Epithelial cell of proximal tubule (primary cell): Measurements from ENCODE around the gene CACNA1E. TPM values are rescaled to one million over a fixed set of nuclear protein-coding genes. Genes with fewer than 3 reads are reported as not detected.

ENCODE experiments used
- DNase-seq: peaks from one replicate; pipeline ENCODE4 v3.0.0-alpha.2; 2011; ENCODE audit warnings: low read depth
- H3K4me3 ChIP-seq: 2 replicates; pipeline ENCODE4 v1.5.1; 2011; ENCODE audit warnings: low read depth, mild to moderate bottlenecking, low read length
- total RNA-seq: library from RNA; depleted of rRNA; stranded (reverse); fragments of >200 nt; gene quantifications from 2 replicates; pipeline ENCODE4 v1.2.3, GENCODE V29; 2015
- TF ChIP-seq, protein P1 (sequence below): conservative IDR thresholded peaks from 2 replicates; pipeline ENCODE4 v1.5.1; 2012; ENCODE audit warnings: low read depth, mild to moderate bottlenecking, low read length

The CACNA1E gene
- total RNA-seq, 1 donor from 2014 or later, result 0.06 TPM

DNA sequence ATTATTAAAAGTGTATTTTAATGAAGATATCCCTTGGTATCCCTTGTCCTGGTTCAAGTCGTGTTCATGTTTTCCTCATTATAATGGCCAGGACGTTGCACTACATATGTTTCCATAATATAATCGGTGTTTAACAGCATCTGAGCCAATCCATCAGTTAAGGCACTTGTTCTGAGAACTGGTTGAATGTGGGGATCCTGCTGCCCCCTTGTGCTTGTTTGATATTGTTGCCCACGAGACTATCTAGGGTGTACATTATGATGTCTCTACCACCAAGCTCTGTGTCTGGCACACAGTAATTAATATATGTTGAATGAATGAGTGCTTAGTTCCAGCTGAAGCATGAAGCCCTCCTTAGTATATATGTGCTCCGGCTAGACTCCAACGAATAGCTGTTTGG, 193.0 kb downstream of the CACNA1E start:
- DNase-seq, result no peak
- TF ChIP-seq, protein P1, sequence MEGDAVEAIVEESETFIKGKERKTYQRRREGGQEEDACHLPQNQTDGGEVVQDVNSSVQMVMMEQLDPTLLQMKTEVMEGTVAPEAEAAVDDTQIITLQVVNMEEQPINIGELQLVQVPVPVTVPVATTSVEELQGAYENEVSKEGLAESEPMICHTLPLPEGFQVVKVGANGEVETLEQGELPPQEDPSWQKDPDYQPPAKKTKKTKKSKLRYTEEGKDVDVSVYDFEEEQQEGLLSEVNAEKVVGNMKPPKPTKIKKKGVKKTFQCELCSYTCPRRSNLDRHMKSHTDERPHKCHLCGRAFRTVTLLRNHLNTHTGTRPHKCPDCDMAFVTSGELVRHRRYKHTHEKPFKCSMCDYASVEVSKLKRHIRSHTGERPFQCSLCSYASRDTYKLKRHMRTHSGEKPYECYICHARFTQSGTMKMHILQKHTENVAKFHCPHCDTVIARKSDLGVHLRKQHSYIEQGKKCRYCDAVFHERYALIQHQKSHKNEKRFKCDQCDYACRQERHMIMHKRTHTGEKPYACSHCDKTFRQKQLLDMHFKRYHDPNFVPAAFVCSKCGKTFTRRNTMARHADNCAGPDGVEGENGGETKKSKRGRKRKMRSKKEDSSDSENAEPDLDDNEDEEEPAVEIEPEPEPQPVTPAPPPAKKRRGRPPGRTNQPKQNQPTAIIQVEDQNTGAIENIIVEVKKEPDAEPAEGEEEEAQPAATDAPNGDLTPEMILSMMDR, result peak; percentile 69
- no peak overlapping the region for H3K4me3 ChIP-seq

DNA sequence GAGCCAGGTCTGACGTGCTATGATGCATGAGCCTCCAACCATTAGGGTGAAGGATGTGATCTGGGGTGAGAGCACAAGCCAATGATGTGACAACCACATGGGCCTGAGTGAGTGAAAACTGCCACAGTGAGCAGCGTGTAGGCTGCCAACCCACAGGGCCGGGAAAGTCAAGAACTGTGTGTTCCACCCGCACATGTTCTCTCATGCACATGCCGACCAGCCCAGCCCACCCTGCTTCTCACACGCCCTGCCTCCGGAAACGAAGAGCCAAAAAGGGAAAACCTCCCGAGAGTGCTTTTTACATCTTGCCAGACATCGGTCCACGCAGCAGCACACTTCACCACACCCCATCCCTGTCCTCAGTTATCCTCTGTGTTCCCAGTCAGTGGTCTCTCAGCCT, 197.0 kb downstream of the CACNA1E start:
- no peak for DNase-seq
- TF ChIP-seq, protein P1, result no peak
- no peak overlapping the region for H3K4me3 ChIP-seq

DNA sequence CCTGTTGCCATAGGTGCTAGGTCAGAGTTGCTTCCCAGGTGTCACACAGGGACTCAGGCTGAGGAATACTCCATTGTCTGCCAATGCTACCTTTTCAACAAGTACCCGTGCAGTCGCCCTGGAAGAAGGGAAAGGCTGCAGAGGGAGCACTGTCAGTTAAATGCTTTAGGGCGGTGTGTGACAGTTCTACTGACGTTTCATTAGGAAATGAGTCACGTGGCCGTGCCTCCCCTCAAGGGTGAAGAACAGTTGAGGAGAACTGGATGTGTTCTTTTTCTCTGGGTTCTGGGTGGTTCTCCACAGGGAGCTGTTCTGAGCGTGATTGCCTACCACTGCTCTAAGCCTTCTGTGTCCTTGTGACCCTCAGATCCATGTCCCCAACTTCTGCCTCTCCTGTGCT, 197.6 kb downstream of the CACNA1E start:
- DNase-seq, result no peak
- no peak overlapping the region for H3K4me3 ChIP-seq
- TF ChIP-seq, protein P1, result no peak

DNA sequence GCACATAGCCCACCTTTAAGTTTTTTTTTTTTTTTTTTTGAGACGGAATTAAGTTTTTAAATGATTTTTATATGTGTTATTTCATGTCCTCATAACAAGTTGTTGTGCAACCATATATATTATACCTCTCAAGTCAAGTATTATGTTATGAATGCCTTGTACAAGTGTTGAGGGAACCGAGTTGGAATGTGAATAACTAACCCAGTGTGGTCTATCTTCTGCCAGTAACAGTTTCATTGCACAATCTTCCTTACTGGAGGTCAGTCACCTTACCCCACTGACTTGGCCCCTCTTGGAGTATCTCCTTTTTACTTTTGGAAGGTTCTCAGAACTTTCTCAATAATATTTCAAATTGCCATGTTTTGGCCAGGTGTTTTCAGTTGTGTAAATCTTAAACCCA, 201.9 kb downstream of the CACNA1E start:
- no peak overlapping the region for H3K4me3 ChIP-seq
- DNase-seq, result peak; percentile 66
- TF ChIP-seq, protein P1, result no peak

DNA sequence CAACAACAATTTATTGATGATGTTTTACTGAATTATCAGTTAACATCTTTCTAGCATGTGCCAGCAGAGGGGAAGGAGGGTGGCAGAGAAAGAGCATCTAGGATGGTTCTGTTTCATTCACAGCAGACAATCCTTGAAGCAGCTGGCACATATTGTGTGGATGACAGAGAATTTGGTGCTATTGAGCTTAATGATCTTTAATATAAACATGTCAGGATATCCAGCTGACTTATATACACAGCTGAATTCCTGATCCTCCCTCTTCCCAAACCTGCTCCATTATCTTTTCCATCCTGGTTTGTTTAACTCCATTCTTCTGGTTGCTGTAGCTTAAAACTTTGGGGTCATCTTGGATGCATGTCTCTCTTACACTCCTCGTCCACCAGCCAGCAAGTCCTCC, 218.6 kb downstream of the CACNA1E start:
- no peak for DNase-seq
- TF ChIP-seq, protein P1, result no peak
- H3K4me3 ChIP-seq, result no peak overlapping the region

DNA sequence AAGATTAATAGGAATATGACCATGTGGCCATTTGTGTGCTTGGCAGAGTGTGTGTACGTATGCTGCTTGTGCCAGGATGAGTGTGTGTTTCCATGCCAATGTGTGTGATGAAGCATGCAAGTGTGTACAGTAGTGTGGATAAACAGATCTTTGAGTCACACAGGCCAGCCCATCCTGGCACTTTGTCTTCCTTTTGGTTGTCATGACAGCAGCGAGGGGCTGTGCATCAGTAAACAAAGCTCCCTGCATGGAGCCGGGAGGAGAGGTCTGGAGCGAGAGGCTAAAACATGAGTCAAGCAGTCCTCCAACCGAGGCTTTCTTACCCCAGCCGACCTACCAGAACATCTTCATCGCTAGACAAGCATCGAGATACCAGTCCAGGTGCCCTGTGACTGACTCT, 221.2 kb downstream of the CACNA1E start:
- DNase-seq, result no peak
- TF ChIP-seq, protein P1, result no peak
- no peak overlapping the region for H3K4me3 ChIP-seq

DNA sequence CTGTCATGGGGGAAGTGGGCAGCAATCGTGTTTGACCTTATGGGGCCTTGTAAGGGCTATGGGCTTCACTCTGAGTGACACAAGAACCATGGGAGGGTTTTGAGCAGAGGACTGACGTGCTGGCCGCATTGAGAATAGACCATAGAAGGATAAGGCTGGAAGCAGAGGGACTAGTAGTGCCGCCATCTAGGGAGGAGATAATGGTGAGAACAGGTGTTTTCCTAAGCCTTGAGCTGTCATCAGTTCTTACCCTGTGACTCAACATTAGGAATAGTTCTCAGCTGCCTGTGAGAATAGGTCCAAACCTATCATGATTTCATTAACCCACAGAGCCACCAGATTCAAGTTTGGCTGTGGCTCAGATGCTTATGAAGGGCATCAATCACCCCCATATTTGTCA, 228.5 kb downstream of the CACNA1E start:
- no peak for DNase-seq
- TF ChIP-seq, protein P1, result no peak
- H3K4me3 ChIP-seq, result no peak overlapping the region
